Mesenteric fat pad (tissue), 1 donor: ENCODE data around the gene ACSM3. TPM values are rescaled to one million over a fixed set of nuclear protein-coding genes. Genes with fewer than 3 reads are reported as not detected.
"Not testable (repeated sequence)": the region's sequence is repeated elsewhere in the genome, so short reads cannot be mapped to it uniquely, and the experiment has no call there.

Source experiments
- DNase-seq: peaks from one replicate; pipeline ENCODE4 v3.0.0-alpha.2; 2020; ENCODE audit warnings: low spot score
- total RNA-seq: library from RNA; stranded (reverse); fragmentation: NEBNext Ultra II Directional; extraction: Animal tissue kit (Norgen Biotek cat#: 25700); gene quantifications from one replicate; pipeline ENCODE4 v1.2.1, GENCODE V29; 2021
- donor health status: DM: yes; HTN: yes; CAD: no.

Gene ACSM3
- total RNA-seq, 1 donor from 2014 or later = 1.3 TPM

DNA sequence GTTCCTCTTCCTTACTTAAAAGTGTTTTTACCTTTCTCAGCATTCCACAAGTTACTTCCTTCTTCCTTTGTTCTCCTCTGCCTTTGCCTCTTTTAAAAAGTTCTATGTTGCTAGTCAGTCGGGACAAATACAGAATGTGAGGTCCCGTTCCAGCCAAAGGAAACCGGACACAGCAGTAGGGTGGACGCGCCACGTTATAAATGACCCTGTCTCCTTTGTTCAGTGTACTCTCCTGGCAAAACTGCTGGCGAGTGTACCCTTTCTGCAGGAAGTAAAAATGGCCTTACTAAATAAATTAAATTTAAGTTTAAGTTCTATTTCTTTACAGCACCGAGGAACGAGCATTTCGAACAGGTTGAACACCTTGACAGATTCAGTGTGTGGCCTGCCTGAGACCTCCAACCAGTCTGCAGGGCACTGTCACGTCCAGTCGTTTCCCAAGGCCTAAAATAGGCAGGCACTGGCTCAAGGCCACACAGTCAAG lies 41.9 kb downstream of the ACSM3 start:
- DNase-seq = not testable (repeated sequence)

DNA sequence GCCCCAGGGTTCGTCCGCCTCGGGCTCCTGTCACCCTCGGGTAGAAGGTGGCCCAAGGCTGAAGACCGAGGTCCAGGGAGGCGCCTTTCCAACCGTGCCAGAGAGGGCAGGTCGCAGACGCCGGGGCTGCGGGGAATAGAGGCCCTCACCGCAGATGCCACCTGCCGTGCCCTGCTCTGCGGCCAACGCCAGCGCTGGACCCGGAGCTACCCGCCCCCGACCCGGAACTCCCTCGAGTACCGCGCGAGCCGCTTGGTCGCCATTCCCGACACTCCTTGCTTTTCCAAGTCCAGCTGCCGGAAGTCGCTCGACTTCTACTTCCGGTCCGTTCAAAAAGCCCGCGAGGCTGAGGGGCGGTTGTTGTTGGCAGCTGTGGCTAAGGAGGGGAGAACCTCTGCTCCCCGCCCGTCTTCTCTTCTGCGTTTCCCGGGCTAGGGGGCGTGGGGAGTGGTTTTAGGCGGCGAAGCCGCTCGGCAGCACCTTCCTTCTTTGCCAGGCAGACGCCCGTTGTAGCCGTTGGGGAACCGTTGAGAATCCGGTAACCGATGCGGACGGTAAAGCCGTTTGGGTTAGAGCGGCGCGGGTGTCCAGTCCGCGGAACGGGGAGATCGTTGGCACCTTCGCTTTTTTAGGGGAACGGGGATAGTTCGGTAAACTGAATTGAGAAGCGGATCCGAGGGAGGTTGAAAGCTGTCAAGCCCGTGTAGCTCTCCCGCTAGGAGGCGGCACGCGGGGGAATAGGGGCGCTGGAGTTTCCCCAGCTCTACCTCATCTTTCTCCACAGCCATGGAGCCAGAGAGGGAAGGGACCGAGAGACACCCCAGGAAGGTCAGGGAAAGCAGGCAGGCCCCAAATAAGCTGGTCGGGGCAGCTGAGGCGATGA lies 42.6 kb downstream of the ACSM3 start, which contains the start of the genes ERI2 and REXO5:
ERI2 (minus strand) TSS at position 305 of the 883 bp plus-strand sequence; CDS start at position 263, 42 bp downstream.
REXO5 (plus strand) TSS at position 360 of the 883 bp plus-strand sequence; CDS start at position 787, 427 bp downstream.
- peak; percentile 96 for DNase-seq

DNA sequence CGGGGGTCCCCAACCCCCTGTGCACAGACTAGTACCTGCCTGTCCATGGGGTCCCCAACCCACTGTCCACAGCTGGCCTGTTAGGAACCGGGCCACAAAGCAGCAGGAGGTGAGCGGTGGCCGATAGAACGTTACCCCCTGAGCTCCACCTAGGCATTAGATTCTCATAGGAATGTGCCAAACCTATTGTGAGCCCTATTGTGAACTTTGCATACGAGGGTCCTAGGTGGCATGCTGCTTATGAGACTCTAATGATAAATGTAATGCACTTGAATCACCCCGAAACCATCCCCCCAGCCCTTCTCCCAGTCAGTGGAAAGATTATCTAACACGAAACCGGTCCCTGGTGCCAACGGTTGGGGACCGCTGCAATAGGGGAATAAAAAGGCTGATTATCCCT lies 44.0 kb downstream of the ACSM3 start:
- no peak for DNase-seq

DNA sequence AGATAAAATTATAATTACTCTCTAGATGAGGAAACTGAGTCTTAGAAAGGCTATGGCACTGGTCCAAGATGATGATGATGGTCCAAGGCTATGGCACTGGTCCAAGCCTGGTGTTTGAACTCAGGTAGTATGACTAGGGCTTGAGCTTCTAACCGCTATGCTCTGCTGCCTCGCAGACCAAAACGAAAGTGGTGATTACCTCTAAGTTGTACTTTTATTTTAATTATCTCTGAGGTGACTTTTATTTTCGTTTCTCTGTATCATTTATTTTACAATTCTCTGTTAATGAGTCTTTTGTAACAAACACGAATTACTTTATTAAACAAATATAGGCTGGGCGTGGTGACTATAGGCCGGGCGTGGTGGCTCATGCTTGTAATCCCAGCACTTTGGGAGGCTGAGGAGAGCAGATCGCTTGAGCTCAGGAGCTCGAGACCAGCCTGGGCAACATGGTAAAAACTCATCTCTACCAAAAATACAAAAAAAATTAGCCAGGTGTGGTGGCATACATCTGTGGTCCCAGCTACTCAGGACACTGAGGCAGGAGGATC lies 48.1 kb downstream of the ACSM3 start:
- DNase-seq = no peak

DNA sequence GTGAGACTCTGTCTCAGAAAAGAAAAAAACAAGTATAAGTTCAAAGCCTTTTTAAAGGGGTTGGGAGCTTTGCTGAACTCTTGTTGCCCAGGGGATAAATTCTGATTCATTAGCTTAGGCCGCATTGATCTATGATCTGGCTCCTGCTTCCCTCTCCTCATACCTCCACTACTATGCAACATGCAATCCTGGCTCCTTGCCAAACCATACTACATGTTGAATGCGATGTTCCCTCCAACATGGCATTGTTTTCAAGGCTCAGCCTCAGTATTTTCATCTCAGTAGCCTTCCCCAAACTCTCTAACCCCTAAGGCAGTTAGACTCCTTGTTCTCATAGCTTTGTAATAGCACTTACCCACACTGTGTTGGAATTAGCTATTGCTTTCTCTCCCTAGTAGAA lies 48.7 kb downstream of the ACSM3 start:
- DNase-seq = no peak

DNA sequence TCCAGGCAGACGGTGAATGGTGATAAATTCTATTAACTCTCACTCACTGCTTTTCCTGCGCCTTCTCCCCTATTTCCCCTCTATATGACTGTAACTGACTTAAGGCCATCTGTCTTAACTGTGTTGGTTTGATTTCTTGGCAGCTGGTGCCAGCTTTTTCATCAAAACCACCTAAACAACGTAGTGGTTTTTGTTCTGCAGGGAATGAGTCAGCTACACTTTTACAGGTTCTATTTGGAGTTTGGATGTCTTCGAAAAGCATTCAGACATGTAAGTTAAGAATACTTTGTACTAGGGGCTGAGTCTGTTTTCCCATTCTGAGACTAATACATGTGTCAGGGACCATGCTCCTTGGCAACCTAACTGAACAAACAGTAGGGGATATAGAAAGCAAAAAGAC lies 51.0 kb downstream of the ACSM3 start:
- DNase-seq = no peak

DNA sequence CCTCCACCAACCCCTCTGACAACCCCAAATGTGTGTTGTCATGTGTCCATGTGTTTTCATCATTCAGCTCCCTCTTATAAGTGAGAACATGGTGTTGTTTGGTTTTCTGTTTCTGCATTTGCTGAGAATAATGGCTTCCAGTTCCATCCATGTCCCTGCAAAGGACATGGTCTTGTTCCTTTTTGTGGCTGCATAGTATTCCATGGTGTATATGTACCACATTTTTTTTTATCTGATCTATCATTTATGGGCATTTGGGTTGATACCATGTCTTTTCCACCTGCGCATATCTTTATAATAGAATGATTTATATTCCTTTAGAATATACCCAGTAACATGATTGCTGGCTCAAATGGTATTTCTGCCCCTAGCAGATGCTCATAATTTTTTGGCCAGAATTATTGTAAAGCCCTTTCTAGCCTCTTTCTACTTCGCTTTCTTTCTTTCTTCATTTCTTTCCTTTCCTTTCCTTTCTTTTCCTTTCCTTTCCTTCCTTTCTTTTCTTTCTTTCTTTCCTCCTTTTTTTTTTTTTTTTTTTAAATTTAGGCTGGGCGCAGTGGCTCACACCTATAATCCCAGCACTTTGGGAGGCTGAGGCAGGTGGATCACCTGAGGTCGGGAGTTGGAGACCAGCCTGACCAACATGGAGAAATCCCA lies 55.2 kb downstream of the ACSM3 start:
- no peak for DNase-seq

DNA sequence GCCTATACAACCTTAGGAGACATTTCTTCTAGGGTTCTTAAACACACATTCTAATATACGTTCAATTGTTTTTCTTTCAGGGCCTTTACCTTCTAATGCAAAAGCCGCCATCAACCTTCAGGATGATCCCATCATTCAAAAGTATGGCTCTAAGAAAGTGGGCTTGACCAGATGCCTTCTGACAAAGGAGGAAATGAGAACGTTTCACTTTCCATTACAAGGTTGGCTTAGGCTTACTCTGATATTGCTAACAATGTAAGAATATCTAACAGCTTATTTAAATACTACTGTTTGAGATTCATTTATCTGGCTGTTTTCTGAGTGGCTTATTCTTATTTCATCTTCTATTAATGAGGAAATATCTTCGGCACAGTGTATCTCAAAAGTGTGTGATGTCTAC lies 57.9 kb downstream of the ACSM3 start:
- no peak for DNase-seq

DNA sequence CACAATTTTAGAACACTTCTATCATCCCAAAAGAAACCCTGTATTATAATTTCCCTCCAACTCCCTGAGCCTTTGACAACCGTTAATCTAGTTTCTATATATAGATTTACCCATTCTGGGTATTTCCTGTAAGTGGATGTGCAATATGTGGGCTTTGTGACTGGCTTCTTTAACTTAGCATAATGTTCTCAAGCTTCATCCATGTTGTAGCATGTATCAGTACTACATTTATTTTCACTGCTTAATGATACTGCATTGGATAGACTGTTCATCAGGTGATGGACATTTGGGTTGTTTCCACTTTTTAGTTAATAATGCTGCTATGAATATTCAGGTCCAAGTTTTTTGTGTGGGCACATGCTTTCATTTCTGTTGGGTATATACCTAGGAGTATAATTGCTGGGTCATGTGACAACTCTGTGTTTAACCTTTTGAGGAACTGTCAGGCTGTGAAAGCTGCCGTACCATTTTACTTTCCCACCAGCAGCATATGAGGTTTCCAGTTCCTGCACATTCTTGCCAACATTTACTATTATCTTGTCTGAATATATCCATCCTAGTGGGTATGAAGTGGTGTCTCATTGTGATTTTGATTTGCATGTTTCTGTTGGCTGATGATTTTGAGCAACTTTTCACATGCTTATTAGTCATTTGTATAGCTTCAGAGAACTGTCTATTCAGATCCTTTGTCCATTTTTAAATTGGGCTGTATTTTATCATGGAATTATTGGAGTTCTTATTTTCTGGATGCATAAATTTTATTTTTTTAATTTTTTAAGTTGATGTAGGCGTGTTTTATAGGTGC lies 58.9 kb downstream of the ACSM3 start:
- no peak for DNase-seq

DNA sequence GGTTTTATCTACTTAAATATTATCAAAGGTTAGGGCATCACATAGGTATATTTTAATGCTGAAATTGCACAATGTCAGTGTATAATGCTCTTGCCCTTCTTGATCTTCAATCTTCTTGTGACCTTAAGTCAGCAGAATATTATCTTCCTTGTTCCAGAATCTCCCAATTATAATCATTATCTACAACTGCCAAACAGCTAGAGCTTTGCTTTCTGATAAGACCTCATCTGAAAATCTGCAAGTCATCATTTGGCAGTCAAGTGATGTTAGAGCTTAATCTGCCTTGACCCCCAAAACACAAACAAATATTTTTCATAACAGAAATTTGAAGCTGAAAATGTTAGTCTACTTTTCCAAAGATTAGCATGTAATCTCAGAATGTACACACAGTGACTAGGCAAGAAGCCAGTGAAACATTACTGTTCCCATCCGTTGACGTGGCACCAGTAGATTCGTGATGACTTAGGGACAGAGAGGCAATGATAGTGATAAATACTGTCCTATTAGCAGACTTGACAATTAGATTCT lies 62.3 kb downstream of the ACSM3 start:
- no peak for DNase-seq

DNA sequence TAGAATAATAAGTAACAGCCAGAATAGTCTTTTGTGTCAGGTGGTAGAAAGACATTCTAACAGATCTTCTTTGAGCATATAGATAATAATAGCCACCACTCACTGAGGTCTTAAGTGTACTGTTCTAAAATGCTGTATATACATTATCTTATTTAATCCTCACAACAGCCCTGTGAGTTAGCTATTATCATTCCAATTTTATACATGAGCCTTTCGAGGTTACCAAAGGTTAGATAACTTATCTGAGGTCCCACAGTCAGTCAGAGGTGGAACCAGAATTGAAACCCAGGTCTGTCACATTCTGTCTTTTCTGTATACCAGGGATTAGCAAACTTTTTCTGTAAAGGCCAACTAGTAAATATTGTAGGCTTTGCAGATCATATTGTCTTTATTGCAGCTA lies 65.7 kb downstream of the ACSM3 start:
- DNase-seq = no peak

DNA sequence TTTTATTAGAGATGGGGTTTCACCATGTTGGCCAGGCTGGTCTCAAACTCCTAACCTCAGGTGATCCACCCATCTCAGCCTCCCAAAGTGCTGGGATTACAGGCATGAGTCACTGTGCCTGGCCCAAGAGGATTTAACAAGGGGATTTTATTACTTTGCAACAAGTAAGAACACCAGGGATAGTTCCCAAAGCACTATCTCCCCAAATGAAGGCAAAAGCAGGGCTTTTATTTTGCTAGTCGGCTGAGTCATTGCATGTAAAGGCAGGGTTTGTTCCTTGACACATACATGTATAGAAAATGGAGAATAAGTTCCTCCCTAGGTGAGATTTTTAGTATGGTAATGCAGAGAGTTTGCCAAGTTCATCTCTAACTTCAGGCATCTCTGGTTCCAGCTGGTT lies 66.6 kb downstream of the ACSM3 start:
- DNase-seq = no peak

DNA sequence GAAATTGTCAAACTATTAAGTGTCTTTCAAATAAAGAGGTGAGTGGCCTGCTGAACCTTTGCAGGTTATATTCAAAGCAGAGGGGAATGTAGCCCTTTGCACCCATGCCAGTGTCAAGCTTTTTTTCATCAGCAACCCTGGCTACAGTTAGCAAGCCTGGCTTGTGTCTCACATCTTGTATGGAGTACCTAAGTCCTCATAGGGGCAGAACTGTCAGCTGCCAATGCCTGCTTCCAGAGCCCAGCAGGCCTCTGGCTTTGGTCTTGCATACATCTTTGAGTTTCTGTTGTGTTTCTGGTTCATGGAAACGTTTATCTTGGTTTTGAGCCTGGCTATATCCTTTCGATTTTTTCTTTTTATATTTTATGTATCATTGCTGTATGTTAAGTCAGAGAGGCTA lies 69.3 kb downstream of the ACSM3 start:
- DNase-seq = no peak

DNA sequence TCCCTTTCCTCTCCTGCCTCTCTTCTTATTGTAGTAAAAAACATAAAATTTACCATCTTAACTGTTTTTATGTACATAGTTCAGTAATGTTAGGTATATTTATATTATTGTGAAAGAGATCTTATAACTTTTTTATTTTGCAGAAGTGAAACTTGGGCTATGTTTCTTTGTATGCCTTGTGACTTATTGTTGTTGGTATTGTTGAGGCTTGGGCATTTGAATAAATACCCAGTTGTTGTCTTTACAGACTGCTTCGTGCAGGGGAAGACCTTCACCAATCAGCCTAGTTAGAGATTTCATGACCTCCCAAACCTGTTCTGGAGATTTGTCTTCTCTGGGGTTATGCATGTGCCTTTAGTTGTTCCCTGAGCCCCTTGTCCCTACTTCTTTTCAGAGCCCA lies 74.4 kb downstream of the ACSM3 start:
- no peak for DNase-seq

DNA sequence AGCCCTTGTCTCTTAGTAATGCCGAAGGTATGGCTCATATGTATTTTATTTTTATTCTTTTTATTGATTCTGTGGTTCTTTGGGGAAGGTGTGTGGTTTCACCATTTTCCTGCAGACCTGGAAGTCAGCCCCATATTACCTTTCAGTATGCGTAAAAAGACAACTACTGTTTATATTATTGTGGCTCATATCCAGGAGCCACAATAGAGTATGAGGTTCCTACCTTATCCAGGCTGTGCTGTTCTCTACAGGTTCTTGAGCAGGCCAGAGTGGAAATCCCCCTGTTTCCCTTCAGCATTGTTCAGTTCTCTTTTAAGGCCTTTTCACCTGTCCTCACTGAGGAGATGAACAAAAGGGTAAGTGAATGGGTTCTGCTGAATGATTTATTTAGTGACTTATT lies 75.7 kb downstream of the ACSM3 start:
- DNase-seq = no peak

DNA sequence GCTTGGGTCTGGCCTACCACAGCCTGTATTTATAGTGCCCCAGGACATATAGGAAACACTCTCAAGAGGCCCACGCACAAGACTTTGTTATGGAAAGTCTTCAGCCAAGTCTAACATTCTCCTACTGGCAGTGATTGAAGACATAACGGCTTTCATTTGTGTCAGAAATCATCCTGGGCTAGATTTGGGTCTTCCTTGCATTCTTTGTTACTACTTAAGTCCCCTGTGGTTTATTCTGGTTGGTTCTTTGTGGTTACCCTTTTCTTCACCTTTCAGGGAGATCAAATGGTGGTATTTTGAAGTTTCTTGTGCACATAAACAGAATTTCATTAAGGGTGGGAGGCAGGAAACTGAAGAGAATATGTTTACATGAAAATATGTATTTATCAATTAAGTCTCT lies 80.2 kb downstream of the ACSM3 start:
- no peak for DNase-seq

DNA sequence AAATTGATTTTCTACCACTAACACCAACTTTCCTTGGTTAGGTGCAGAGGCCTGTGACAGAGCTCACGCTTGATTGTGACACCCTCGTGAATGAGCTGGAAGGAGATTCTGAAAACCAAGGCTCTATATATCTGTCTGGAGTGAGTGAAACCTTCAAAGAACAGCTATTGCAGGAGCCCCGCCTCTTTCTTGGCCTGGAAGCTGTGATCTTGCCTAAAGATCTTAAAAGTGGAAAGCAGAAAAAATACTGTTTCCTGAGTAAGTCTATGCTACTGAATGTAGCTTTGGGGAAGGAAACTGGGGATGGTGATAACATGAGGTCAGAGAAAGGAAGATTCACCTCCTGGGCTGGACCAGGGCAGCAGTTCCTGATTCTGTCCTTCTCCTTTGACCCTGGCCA lies 80.8 kb downstream of the ACSM3 start:
- no peak for DNase-seq

DNA sequence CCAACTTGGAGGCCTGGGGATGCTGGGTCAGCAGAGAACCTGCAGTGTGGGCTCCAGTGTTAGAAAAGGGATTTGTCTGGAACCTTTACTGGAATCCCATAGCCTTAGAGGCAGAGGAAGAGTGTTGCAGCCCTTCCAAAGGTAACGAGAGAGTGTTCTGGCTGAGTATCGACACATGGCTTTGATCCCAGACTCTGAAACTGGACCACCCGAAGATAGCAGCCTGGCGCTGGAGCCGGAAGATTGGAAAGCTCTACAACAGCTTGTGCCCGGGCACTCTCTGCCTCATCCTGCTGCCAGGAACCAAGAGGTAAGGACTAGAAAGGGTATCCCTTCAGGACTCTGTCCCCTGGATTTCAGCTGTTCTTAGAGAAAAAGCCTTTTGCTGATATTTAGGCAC lies 82.2 kb downstream of the ACSM3 start:
- DNase-seq = no peak

DNA sequence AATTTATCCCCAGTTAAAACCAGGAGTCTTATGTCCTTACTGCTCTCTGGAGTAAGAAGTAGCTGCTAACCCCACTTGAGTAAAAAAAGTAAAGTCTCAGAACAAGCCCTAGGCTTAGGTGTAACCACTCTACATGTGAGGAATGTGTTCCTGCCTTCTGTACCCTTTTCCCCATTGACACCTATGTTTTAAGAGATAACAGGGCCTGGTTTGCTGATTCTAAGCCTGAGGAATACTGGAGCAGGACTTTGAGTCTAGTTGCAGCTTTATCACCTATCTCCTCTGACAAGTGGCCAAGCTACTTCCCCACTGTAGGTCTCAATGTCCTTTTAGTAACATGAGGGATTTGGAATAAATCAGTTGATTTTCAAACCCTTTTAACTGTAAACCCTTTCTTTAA lies 82.7 kb downstream of the ACSM3 start:
- DNase-seq = no peak
